Vagina (tissue), 2 donors: ENCODE results near the gene CD81.

Experiments used
- CTCF ChIP-seq, 3 experiments: fragments of 450-650 bp in 2 of 3; fragments of 200-600 bp in 1 of 3; sonication (generic) in 1 of 3; IDR thresholded peaks; one replicate each; pipeline ENCODE4 v1.5.1; 2017 to 2019; ENCODE audit warnings: antibody characterized with exemption in 3 of 3, mild to moderate bottlenecking in 2 of 3, moderate library complexity in 2 of 3
- POLR2A ChIP-seq, 2 donors: fragments of 450-650 bp; IDR thresholded peaks; one replicate each; pipeline ENCODE4 v1.6.1; 2017; ENCODE audit warnings: antibody characterized with exemption in 2 of 2, mild to moderate bottlenecking in 2 of 2, moderate library complexity in 2 of 2
- POLR2AphosphoS5 ChIP-seq, 2 donors: sonication (generic); formaldehyde crosslinking; IDR thresholded peaks; one replicate each; pipeline ENCODE4 v1.9.0; 2017; ENCODE audit warnings: antibody characterized with exemption in 2 of 2, mild to moderate bottlenecking in 2 of 2, low read depth in 1 of 2; ENCODE audit not compliant: insufficient read depth in 1 of 2

GRCh38 chr11:2435288-2436012 is 58.3 kb downstream of the CD81 start:
- TF ChIP-seq CTCF (IDR thresholded peaks at IDR 0.05) (no peak), POLR2A (IDR thresholded peaks at IDR 0.05) (no peak), POLR2AphosphoS5 (IDR thresholded peaks at IDR 0.05; ENCODE audit: insufficient read depth in 1 of 2, low read depth in 1 of 2) (no peak)
